Ovary (tissue), 9 donors: ENCODE results near the gene TANC1. TPM values are rescaled to one million over a fixed set of nuclear protein-coding genes. Genes with fewer than 3 reads are reported as not detected.

Experiments used
- DNase-seq, 5 donors: peaks; one replicate each; pipeline ENCODE4 v3.0.0-alpha.2; 2019 to 2020
- H3K27ac ChIP-seq, 2 donors: fragments of 200-600 bp; one replicate each; pipeline versions ENCODE4 v1.5.1 to v1.8.0; 2019 to 2022
- H3K27me3 ChIP-seq: fragments of 200-600 bp; one replicate; pipeline ENCODE4 v1.8.0; 2022
- H3K36me3 ChIP-seq: fragments of 200-600 bp; sonication (generic); one replicate; pipeline ENCODE4 v1.5.1; 2019
- H3K4me1 ChIP-seq: one replicate; pipeline ENCODE4 v1.8.1; 2013; ENCODE audit warnings: mild to moderate bottlenecking, moderate library complexity; ENCODE audit not compliant: insufficient read depth
- H3K4me3 ChIP-seq: fragments of 200-600 bp; sonication (generic); one replicate; pipeline ENCODE4 v1.5.1; 2017
- H3K9me3 ChIP-seq, 2 donors: fragments of 200-600 bp in 1 of 2; sonication (generic) in 1 of 2; one replicate each; pipeline versions ENCODE4 v1.5.1 to v1.8.1; 2013 to 2019; ENCODE audit warnings: mild to moderate bottlenecking in 1 of 2, moderate library complexity in 1 of 2
- CTCF ChIP-seq, 3 donors: fragments of 450-650 bp in 2 of 3; fragments of 200-600 bp in 1 of 3; IDR thresholded peaks; one replicate each; pipeline versions ENCODE4 v1.5.1 to v1.8.0; 2016 to 2022; ENCODE audit warnings: antibody characterized with exemption in 3 of 3, mild to moderate bottlenecking in 1 of 3
- EP300 ChIP-seq: sonication (generic); formaldehyde crosslinking; IDR thresholded peaks from one replicate; pipeline ENCODE4 v1.6.1; 2017; ENCODE audit warnings: antibody characterized with exemption
- POLR2A ChIP-seq: fragments of 450-650 bp; IDR thresholded peaks from one replicate; pipeline ENCODE4 v1.6.1; 2017; ENCODE audit warnings: antibody characterized with exemption, mild to moderate bottlenecking, moderate library complexity
- WGBS, 3 donors: extraction: QIAGEN DNeasy Blood & Tissue Kit in 1 of 3; methylation state at CpG; one replicate each; pipeline versions ENCODE4 v1.1.5 to v1.1.7; 2013 to 2017; 5-methylcytosine and 5-hydroxymethylcytosine counted together
- intact Hi-C, 4 donors: fragments of 100-400 bp; cut with DNase I; formaldehyde crosslinking; loops; one replicate each; pipeline versions ENCODE4 v1.11.0 to v1.15.1; 2022 to 2023
- polyA plus RNA-seq, 2 donors: library from polyadenylated mRNA; stranded (reverse); fragments of 200-250 nt in 1 of 2; fragments of 350-450 nt in 1 of 2; fragmentation: Illumina TruSeq in 1 of 2; extraction: RNeasy Lipid Tissue Mini Kit (QIAGEN cat#74804) in 1 of 2; gene quantifications; one replicate each; pipeline ENCODE4 v1.2.3, GENCODE V29; 2013 to 2014
- total RNA-seq, 7 donors: library from RNA; depleted of rRNA in 2 of 7; stranded (reverse); fragments of >200 nt in 2 of 7; fragmentation: NEBNext Ultra II Directional in 3 of 7; extraction: Animal tissue kit (Norgen Biotek cat#: 25700) in 3 of 7; gene quantifications; one replicate each; pipeline versions ENCODE4 v1.1.0 to v1.2.4, GENCODE V29; 2016 to 2023
- donor health status: DM: no; HTN: no; CAD: no; lungs with moderate emphysema.
- donor health status: DM: no; HTN: no; CAD: no.
- donor health status: Bipolar disorder and iron deficiency.
- donor health status: DM: yes; HTN: yes; CAD: no.
- donor health status: DM: no; HTN: no; CAD: no.
- donor health status: DM: yes; HTN: yes; CAD: no.

TANC1 gene
- total and polyA plus RNA-seq, 9 donors = 12.2 to 39.2 (median 25.8) TPM

- no peaks in the 10 kb centered on the region for H3K27me3 ChIP-seq
- H3K36me3 ChIP-seq = no peaks in the 10 kb centered on the region
- no peak overlapping the region for H3K27ac ChIP-seq
- TF ChIP-seq POLR2A (no peak), CTCF (IDR thresholded peaks at IDR 0.05) (no peak), EP300 (no peak)
- DNase-seq = no peak
- intact Hi-C loops = no loop called here
- no peak overlapping the region for H3K4me3 ChIP-seq
- H3K9me3 ChIP-seq = no peaks in the 10 kb centered on the region
- H3K4me1 ChIP-seq = peaks cover 7% of the 10 kb centered on the region
- 38 to 62% (median 59%) methylated on average over 2 of the region's 2 CpGs for WGBS, 3 donors
Measured at GRCh38 chr2:158955842-158956365, 12.5 kb upstream of the TANC1 start.

GRCh38 chr2:158958365-158958764 is 10.1 kb upstream of the TANC1 start:
- DNase-seq = no peak
- TF ChIP-seq POLR2A = no peak
- TF ChIP-seq CTCF (IDR thresholded peaks at IDR 0.05) = no peak
- no peak for TF ChIP-seq EP300
- no peak overlapping the region for H3K4me3 ChIP-seq
- H3K27me3 ChIP-seq = no peaks in the 10 kb centered on the region
- no peak overlapping the region for H3K27ac ChIP-seq
- intact Hi-C loops = no loop called here
- no peaks in the 10 kb centered on the region for H3K9me3 ChIP-seq
- no peaks in the 10 kb centered on the region for H3K36me3 ChIP-seq
- H3K4me1 ChIP-seq = peaks cover 3% of the 10 kb centered on the region
- WGBS, 3 donors = 96 to 100% (median 97%) methylated on average over 1 of the region's 1 CpG

GRCh38 chr2:158960193-158960592 is 8.2 kb upstream of the TANC1 start:
- WGBS, 3 donors = 50 to 99% (median 71%) methylated on average over 2 of the region's 2 CpGs
- Histone ChIP-seq H3K36me3 (no peaks in the 10 kb centered on the region), H3K4me3 (no peak overlapping the region), H3K9me3 (no peaks in the 10 kb centered on the region), H3K27me3 (no peaks in the 10 kb centered on the region), H3K4me1 (peaks cover 2% of the 10 kb centered on the region), H3K27ac (no peak overlapping the region)
- no peak for TF ChIP-seq POLR2A
- no peak for TF ChIP-seq EP300
- no peak for TF ChIP-seq CTCF (IDR thresholded peaks at IDR 0.05)
- intact Hi-C loops = no loop called here
- no peak for DNase-seq

GRCh38 chr2:158962074-158962473 is 6.4 kb upstream of the TANC1 start:
- Histone ChIP-seq H3K27ac (no peak overlapping the region), H3K9me3 (no peaks in the 10 kb centered on the region), H3K4me1 (peaks cover 2% of the 10 kb centered on the region), H3K4me3 (no peak overlapping the region), H3K36me3 (no peaks in the 10 kb centered on the region), H3K27me3 (no peaks in the 10 kb centered on the region)
- intact Hi-C loops = no loop called here
- WGBS, 3 donors = 96 to 100% (median 98%) methylated on average over 1 of the region's 1 CpG
- no peak for DNase-seq
- no peak for TF ChIP-seq CTCF (IDR thresholded peaks at IDR 0.05)
- no peak for TF ChIP-seq POLR2A
- no peak for TF ChIP-seq EP300

- H3K4me1 ChIP-seq = peaks cover 2% of the 10 kb centered on the region
- no peaks in the 10 kb centered on the region for H3K36me3 ChIP-seq
- intact Hi-C loops = no loop called here
- TF ChIP-seq CTCF (IDR thresholded peaks at IDR 0.05) (no peak), POLR2A (no peak), EP300 (no peak)
- H3K9me3 ChIP-seq = no peaks in the 10 kb centered on the region
- DNase-seq = no peak
- no peak overlapping the region for H3K27ac ChIP-seq
- H3K27me3 ChIP-seq = no peaks in the 10 kb centered on the region
- H3K4me3 ChIP-seq = no peak overlapping the region
- WGBS, 3 donors = 94 to 96% (median 95%) methylated on average over 3 of the region's 3 CpGs
Measured at GRCh38 chr2:158963071-158963470, 5.4 kb upstream of the TANC1 start.
